ENCODE data around the gene PWP2.
"Not testable (repeated sequence)": the region's sequence is repeated elsewhere in the genome, so short reads cannot be mapped to it uniquely, and the experiment has no call there.

The PWP2 gene

GRCh38 chr21:44144784-44145602 lies 37.8 kb downstream of the PWP2 start:
- H3K4me3 ChIP-seq (ENCODE audit: low read length), result not testable (repeated sequence)

- H3K4me3 ChIP-seq (ENCODE audit: low read length), result not testable (repeated sequence)
Measured at GRCh38 chr21:44145616-44146015, 38.4 kb downstream of the PWP2 start.

- H3K4me3 ChIP-seq (ENCODE audit: low read length), result not testable (repeated sequence)
Measured at GRCh38 chr21:44147108-44147507, 39.9 kb downstream of the PWP2 start.

GRCh38 chr21:44150255-44150654 lies 43.1 kb downstream of the PWP2 start:
- H3K4me3 ChIP-seq (ENCODE audit: low read length), result not testable (repeated sequence)

GRCh38 chr21:44153214-44153888 lies 46.2 kb downstream of the PWP2 start:
- not testable (repeated sequence) for H3K4me3 ChIP-seq (ENCODE audit: low read length)

GRCh38 chr21:44153889-44154228 lies 46.7 kb downstream of the PWP2 start:
- H3K4me3 ChIP-seq (ENCODE audit: low read length), result not testable (repeated sequence)

- H3K4me3 ChIP-seq (ENCODE audit: low read length), result not testable (repeated sequence)
Measured at GRCh38 chr21:44154816-44155230, 47.6 kb downstream of the PWP2 start.

- H3K4me3 ChIP-seq (ENCODE audit: low read length), result not testable (repeated sequence)
Measured at GRCh38 chr21:44155231-44155993, 48.2 kb downstream of the PWP2 start.

GRCh38 chr21:44155994-44156380 lies 48.8 kb downstream of the PWP2 start:
- H3K4me3 ChIP-seq (ENCODE audit: low read length), result not testable (repeated sequence)

GRCh38 chr21:44157439-44158081 lies 50.4 kb downstream of the PWP2 start:
- H3K4me3 ChIP-seq (ENCODE audit: low read length), result not testable (repeated sequence)

GRCh38 chr21:44158082-44158468 lies 50.9 kb downstream of the PWP2 start:
- H3K4me3 ChIP-seq (ENCODE audit: low read length), result not testable (repeated sequence)

- H3K4me3 ChIP-seq (ENCODE audit: low read length), result not testable (repeated sequence)
Measured at GRCh38 chr21:44159349-44160297, 52.4 kb downstream of the PWP2 start.

GRCh38 chr21:44160298-44160672 lies 53.1 kb downstream of the PWP2 start:
- not testable (repeated sequence) for H3K4me3 ChIP-seq (ENCODE audit: low read length)

GRCh38 chr21:44160821-44161220 lies 53.6 kb downstream of the PWP2 start:
- not testable (repeated sequence) for H3K4me3 ChIP-seq (ENCODE audit: low read length)

- not testable (repeated sequence) for H3K4me3 ChIP-seq (ENCODE audit: low read length)
Measured at GRCh38 chr21:44163167-44163653, 56.0 kb downstream of the PWP2 start.

GRCh38 chr21:44165933-44166332 lies 58.7 kb downstream of the PWP2 start:
- not testable (repeated sequence) for H3K4me3 ChIP-seq (ENCODE audit: low read length)

GRCh38 chr21:44167527-44167926 lies 60.3 kb downstream of the PWP2 start:
- H3K4me3 ChIP-seq (ENCODE audit: low read length), result not testable (repeated sequence)

- not testable (repeated sequence) for H3K4me3 ChIP-seq (ENCODE audit: low read length)
Measured at GRCh38 chr21:44170326-44170725, 63.1 kb downstream of the PWP2 start.

GRCh38 chr21:44170863-44171262 lies 63.7 kb downstream of the PWP2 start:
- not testable (repeated sequence) for H3K4me3 ChIP-seq (ENCODE audit: low read length)

- not testable (repeated sequence) for H3K4me3 ChIP-seq (ENCODE audit: low read length)
Measured at GRCh38 chr21:44171962-44172572, 64.9 kb downstream of the PWP2 start.
